NCI-H524 (cell line): Measurements from ENCODE around the gene PDSS2.
A peak's percentile ranks its signal among the peaks of the same experiment; 100 is the strongest.
"Not testable (repeated sequence)": the region's sequence is repeated elsewhere in the genome, so short reads cannot be mapped to it uniquely, and the experiment has no call there.

ENCODE experiments used
- DNase-seq, 2 experiments: peaks; one replicate each; lab custom pipeline; 2025; lab: John Stamatoyannopoulos, UW

PDSS2 gene

GRCh38 chr6:107321793-107322192, 137.6 kb downstream of the PDSS2 start:
- DNase-seq: no peak

GRCh38 chr6:107319906-107320530, 139.3 kb downstream of the PDSS2 start:
- no peak for DNase-seq

GRCh38 chr6:107318100-107318736, 141.1 kb downstream of the PDSS2 start:
- DNase-seq: peak in 1 of 2 experiments; percentile 54

GRCh38 chr6:107315114-107315513, 144.2 kb downstream of the PDSS2 start:
- no peak for DNase-seq

GRCh38 chr6:107314531-107314939, 144.8 kb downstream of the PDSS2 start:
- no peak for DNase-seq

- no peak for DNase-seq
These were observed 145.6 kb downstream of the PDSS2 start for GRCh38 chr6:107313776-107314175.

- peak; percentile 36 to 72 for DNase-seq
These were observed 149.0 kb downstream of the PDSS2 start for GRCh38 chr6:107310362-107310761.

GRCh38 chr6:107308677-107309076, 150.7 kb downstream of the PDSS2 start:
- DNase-seq: peak; percentile 24 to 82

- DNase-seq: not testable (repeated sequence)
These were observed 153.4 kb downstream of the PDSS2 start for GRCh38 chr6:107305994-107306393.

- DNase-seq: no peak
These were observed 154.0 kb downstream of the PDSS2 start for GRCh38 chr6:107305391-107305790.

GRCh38 chr6:107304421-107305025, 154.8 kb downstream of the PDSS2 start:
- DNase-seq: no peak

GRCh38 chr6:107293350-107293749, 166.0 kb downstream of the PDSS2 start:
- peak in 1 of 2 experiments; percentile 52 for DNase-seq

- DNase-seq: peak in 1 of 2 experiments; percentile 61
These were observed 166.6 kb downstream of the PDSS2 start for GRCh38 chr6:107292715-107293271.

- no peak for DNase-seq
These were observed 168.9 kb downstream of the PDSS2 start for GRCh38 chr6:107290491-107290890.

- DNase-seq: not testable (repeated sequence)
These were observed 170.1 kb downstream of the PDSS2 start for GRCh38 chr6:107289258-107289657.

- not testable (repeated sequence) for DNase-seq
These were observed 173.7 kb downstream of the PDSS2 start for GRCh38 chr6:107285683-107286082.

GRCh38 chr6:107284805-107285204, 174.6 kb downstream of the PDSS2 start:
- no peak for DNase-seq

GRCh38 chr6:107280791-107281190, 178.6 kb downstream of the PDSS2 start:
- DNase-seq: no peak

GRCh38 chr6:107280001-107280400, 179.4 kb downstream of the PDSS2 start:
- DNase-seq: not testable (repeated sequence)

GRCh38 chr6:107275330-107275865, 184.0 kb downstream of the PDSS2 start:
- no peak for DNase-seq

- DNase-seq: no peak
These were observed 185.1 kb downstream of the PDSS2 start for GRCh38 chr6:107274288-107274687.

GRCh38 chr6:107272246-107272645, 187.1 kb downstream of the PDSS2 start:
- no peak for DNase-seq
